OCI-LY1 (cell line): Measurements from ENCODE around the gene ACTG1.

Source experiments
- EZH2 ChIP-seq: fragments of 200-600 bp; sonication (generic), shearing (Covaris generic); IDR thresholded peaks from 2 replicates; pipeline ENCODE4 v1.8.0; 2017; ENCODE audit warnings: borderline replicate concordance, mixed run types, mild to moderate bottlenecking, antibody characterized with exemption, low read length, moderate library complexity, mixed read lengths
- TF ChIP-seq, protein P1 (sequence below): fragments of 200-600 bp; sonication (generic), shearing (Covaris generic); IDR thresholded peaks from 2 replicates; pipeline ENCODE4 v1.5.1; 2017; ENCODE audit warnings: mild to moderate bottlenecking, antibody characterized with exemption, low read length, moderate library complexity, mixed read lengths

DNA sequence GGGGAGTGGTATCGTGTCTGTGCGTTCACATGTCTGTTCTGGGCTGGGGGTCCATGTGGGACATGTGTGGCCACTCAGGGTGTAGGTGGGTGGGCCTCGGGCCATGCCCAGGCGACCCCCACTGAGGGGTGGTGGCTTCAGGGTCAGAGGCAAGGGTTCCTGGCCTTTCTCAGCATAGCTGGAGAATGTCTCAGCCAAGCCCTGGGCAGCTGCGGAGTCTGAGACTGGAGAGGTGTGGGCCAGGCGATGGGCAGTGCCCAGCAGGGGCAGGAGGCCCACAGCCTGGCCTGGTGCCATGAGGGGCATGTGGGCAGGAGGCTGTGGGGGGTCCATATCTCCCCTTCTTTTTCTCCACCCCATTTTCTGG lies 16.8 kb upstream of the ACTG1 start:
- TF ChIP-seq, protein P1, sequence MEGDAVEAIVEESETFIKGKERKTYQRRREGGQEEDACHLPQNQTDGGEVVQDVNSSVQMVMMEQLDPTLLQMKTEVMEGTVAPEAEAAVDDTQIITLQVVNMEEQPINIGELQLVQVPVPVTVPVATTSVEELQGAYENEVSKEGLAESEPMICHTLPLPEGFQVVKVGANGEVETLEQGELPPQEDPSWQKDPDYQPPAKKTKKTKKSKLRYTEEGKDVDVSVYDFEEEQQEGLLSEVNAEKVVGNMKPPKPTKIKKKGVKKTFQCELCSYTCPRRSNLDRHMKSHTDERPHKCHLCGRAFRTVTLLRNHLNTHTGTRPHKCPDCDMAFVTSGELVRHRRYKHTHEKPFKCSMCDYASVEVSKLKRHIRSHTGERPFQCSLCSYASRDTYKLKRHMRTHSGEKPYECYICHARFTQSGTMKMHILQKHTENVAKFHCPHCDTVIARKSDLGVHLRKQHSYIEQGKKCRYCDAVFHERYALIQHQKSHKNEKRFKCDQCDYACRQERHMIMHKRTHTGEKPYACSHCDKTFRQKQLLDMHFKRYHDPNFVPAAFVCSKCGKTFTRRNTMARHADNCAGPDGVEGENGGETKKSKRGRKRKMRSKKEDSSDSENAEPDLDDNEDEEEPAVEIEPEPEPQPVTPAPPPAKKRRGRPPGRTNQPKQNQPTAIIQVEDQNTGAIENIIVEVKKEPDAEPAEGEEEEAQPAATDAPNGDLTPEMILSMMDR: no peak
- TF ChIP-seq EZH2: no peak
